H1 (cell line): ENCODE measurements around the gene KIF5A. TPM values are rescaled to one million over a fixed set of nuclear protein-coding genes. Genes with fewer than 3 reads are reported as not detected.
A peak's percentile ranks its signal among the peaks of the same experiment; 100 is the strongest.

Source experiments
- ATF3 ChIP-seq: IDR thresholded peaks from 2 replicates; pipeline ENCODE4 v1.6.1; 2011; ENCODE audit warnings: low read depth, mild to moderate bottlenecking, low read length; ENCODE audit not compliant: insufficient read depth
- CHD2 ChIP-seq: IDR thresholded peaks from 2 replicates; pipeline ENCODE4 v1.6.1; 2012; ENCODE audit warnings: low read length, improper control_type of control experiment
- RNF2 ChIP-seq: fragments of 200-900, 300-1000 bp; sonication (generic); IDR thresholded peaks from 2 replicates; pipeline ENCODE4 v1.7.1; 2016; ENCODE audit warnings: borderline replicate concordance, low read depth, mild to moderate bottlenecking, antibody characterized with exemption, low read length; ENCODE audit not compliant: poor library complexity, severe bottlenecking; ENCODE audit errors: missing control alignments
- RXRA ChIP-seq: IDR thresholded peaks from 2 replicates; pipeline ENCODE4 v1.6.1; 2011; ENCODE audit warnings: low read depth, mild to moderate bottlenecking, low read length, moderate library complexity; ENCODE audit not compliant: insufficient read depth
- USF2 ChIP-seq: IDR thresholded peaks from 2 replicates; pipeline ENCODE4 v1.6.1; 2011; ENCODE audit warnings: low read length, improper control_type of control experiment
- polyA plus RNA-seq, 7 experiments: library from polyadenylated mRNA; depleted of rRNA in 3 of 7; stranded (reverse) in 5 of 7; unstranded in 2 of 7; fragments of >200 nt in 5 of 7; fragments of 200-250 nt in 2 of 7; gene quantifications; 1 replicate in 5 of 7; 2 replicates in 1 of 7; 4 replicates in 1 of 7; pipeline versions ENCODE4 v1.2.1 to v1.2.3, GENCODE V29; 2011 to 2013; ENCODE audit warnings: missing spikeins in 2 of 7, mixed read lengths in 2 of 7
- total RNA-seq: library from RNA; stranded (reverse); fragmentation: NEBNext Ultra II Directional; extraction: Animal tissue kit (Norgen Biotek cat#: 25700); gene quantifications from 2 replicates; pipeline ENCODE4 v1.2.1, GENCODE V29; 2021

Gene KIF5A
- total and polyA plus RNA-seq, 2 of the 8 experiments (the other 6 are each of a cell fraction or from before 2014, with no cell fraction given), result 10.7 to 21.9 TPM

GRCh38 chr12:57583008-57583831 is 33.4 kb downstream of the KIF5A start (continued):
- TF ChIP-seq ATF3, result peak; percentile 38; the same call in 1 of the 2 replicates
- TF ChIP-seq USF2, result 0 out of 2 replicates have a peak, but pooled peaks have one; percentile 4
- no peak for TF ChIP-seq RNF2
- no peak for TF ChIP-seq CHD2
- TF ChIP-seq RXRA, result 0 out of 2 replicates have a peak, but pooled peaks have one; percentile 31
